Endothelial cell (in vitro differentiated cells): Measurements from ENCODE around the gene RRN3. TPM values are rescaled to one million over a fixed set of nuclear protein-coding genes. Genes with fewer than 3 reads are reported as not detected.

Experiments used
- DNase-seq: peaks from one replicate; pipeline ENCODE4 v3.0.0; 2021; ENCODE audit warnings: low spot score
- H3K27ac Mint-ChIP-seq: one replicate; pipeline ENCODE4 v1.8.0; 2021; ENCODE audit warnings: mixed read lengths, inconsistent platforms; ENCODE audit not compliant: unreplicated experiment
- H3K27me3 Mint-ChIP-seq: one replicate; pipeline ENCODE4 v1.8.0; 2021; ENCODE audit warnings: mild to moderate bottlenecking, moderate library complexity, mixed read lengths, inconsistent platforms; ENCODE audit not compliant: unreplicated experiment
- H3K36me3 Mint-ChIP-seq: one replicate; pipeline ENCODE4 v1.8.0; 2021; ENCODE audit warnings: mild to moderate bottlenecking, low read depth, mixed read lengths, inconsistent platforms; ENCODE audit not compliant: unreplicated experiment
- H3K4me1 Mint-ChIP-seq: one replicate; pipeline ENCODE4 v1.8.0; 2021; ENCODE audit warnings: mild to moderate bottlenecking, mixed read lengths, inconsistent platforms; ENCODE audit not compliant: unreplicated experiment
- H3K4me3 Mint-ChIP-seq: one replicate; pipeline ENCODE4 v1.8.0; 2021; ENCODE audit warnings: mild to moderate bottlenecking, mixed read lengths, inconsistent platforms; ENCODE audit not compliant: unreplicated experiment
- H3K9me3 Mint-ChIP-seq: one replicate; pipeline ENCODE4 v1.8.0; 2021; ENCODE audit warnings: mixed read lengths, inconsistent platforms; ENCODE audit not compliant: unreplicated experiment
- total RNA-seq: library from RNA; stranded (reverse); fragmentation: NEBNext Ultra II Directional; extraction: Animal tissue kit (Norgen Biotek cat#: 25700); gene quantifications from one replicate; pipeline ENCODE4 v1.2.1, GENCODE V29; 2021; ENCODE audit not compliant: unreplicated experiment
- TF ChIP-seq, protein P1 (sequence below): fragments of 200-600 bp; sonication (generic); IDR thresholded peaks from one replicate; pipeline ENCODE4 v1.5.0; 2021; ENCODE audit warnings: antibody characterized with exemption; ENCODE audit not compliant: unreplicated experiment

RRN3 gene
- total RNA-seq, 1 donor from 2014 or later, result 18.0 TPM

DNA sequence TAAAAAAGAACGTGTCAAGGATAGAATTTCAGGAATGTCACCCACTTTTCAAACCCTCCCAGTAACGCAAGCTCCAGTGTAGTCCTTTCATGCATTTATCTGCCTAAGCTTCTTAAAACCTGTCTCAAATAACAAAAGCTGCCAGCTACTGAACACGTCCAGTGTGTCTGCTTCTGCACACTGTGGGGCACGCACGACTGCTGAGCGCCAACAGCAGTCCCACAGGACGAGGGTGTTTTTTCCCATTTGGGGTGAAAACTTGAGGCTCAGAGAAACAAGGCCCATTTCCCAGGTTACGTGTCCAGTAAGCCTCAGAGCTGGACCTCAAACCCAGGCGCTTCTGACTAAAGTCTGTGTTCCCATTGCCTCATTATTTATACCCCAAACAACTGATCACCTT lies 55.4 kb downstream of the RRN3 start:
- Mint-ChIP-seq H3K4me1 (peaks cover 17% of the 10 kb centered on the region), H3K27me3 (peaks cover 3% of the 10 kb centered on the region), H3K36me3 (peaks cover 36% of the 10 kb centered on the region), H3K9me3 (no peaks in the 10 kb centered on the region), H3K4me3 (peak overlapping the region; percentile 69), H3K27ac (no peak overlapping the region)
- DNase-seq, result no peak
- TF ChIP-seq, protein P1, sequence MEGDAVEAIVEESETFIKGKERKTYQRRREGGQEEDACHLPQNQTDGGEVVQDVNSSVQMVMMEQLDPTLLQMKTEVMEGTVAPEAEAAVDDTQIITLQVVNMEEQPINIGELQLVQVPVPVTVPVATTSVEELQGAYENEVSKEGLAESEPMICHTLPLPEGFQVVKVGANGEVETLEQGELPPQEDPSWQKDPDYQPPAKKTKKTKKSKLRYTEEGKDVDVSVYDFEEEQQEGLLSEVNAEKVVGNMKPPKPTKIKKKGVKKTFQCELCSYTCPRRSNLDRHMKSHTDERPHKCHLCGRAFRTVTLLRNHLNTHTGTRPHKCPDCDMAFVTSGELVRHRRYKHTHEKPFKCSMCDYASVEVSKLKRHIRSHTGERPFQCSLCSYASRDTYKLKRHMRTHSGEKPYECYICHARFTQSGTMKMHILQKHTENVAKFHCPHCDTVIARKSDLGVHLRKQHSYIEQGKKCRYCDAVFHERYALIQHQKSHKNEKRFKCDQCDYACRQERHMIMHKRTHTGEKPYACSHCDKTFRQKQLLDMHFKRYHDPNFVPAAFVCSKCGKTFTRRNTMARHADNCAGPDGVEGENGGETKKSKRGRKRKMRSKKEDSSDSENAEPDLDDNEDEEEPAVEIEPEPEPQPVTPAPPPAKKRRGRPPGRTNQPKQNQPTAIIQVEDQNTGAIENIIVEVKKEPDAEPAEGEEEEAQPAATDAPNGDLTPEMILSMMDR, result no peak

DNA sequence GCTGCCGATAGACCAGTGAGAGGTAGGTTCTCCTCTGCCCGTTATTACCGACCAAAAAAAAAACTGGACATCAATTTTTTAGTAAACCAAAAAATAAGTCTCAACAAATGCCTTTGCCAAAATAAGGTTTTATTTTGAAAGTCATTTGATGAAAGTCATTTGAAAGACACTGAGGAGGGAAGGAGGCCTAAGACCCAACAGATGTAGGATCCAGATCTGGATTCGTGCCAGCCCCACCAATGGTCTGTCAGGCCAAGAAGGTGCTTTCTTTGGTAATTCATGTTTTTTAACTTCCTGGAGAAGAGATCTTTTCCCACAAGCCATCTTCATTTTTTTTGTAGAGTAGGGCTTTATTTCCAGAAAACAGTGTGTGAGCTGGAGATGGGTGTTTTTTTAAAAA lies 56.3 kb downstream of the RRN3 start:
- no peak overlapping the region for H3K27ac Mint-ChIP-seq

DNA sequence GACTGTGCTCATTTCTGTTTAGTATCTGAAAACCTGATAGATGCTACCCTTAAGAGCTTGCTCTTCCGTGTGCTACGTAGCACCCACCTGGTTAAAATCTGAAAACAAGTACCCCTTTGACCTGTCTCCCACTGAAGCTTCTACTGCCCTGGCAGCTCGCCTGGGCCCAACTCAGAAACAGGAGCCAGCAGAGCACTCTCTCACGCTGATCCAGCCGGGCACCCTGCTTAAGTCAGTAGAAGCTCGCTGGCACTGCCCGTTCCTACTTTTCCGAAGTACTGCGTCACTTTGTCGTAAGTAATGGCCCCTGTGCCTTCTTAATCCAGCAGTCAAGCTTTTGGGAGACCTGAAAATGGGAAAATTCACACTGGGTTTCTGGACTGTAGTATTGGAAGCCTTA lies 57.1 kb downstream of the RRN3 start:
- H3K27ac Mint-ChIP-seq, result no peak overlapping the region
- TF ChIP-seq, protein P1, result no peak
- H3K9me3 Mint-ChIP-seq, result no peaks in the 10 kb centered on the region
- DNase-seq, result no peak
- peaks cover 42% of the 10 kb centered on the region for H3K36me3 Mint-ChIP-seq
- H3K4me1 Mint-ChIP-seq, result peaks cover 17% of the 10 kb centered on the region
- H3K27me3 Mint-ChIP-seq, result peaks cover 9% of the 10 kb centered on the region
- no peak overlapping the region for H3K4me3 Mint-ChIP-seq

More for the DNA sequence above, 56.3 kb downstream of the RRN3 start:
- Mint-ChIP-seq H3K27me3 (peaks cover 9% of the 10 kb centered on the region), H3K36me3 (peaks cover 42% of the 10 kb centered on the region), H3K9me3 (no peaks in the 10 kb centered on the region), H3K4me1 (peaks cover 17% of the 10 kb centered on the region), H3K4me3 (no peak overlapping the region)
- TF ChIP-seq, protein P1, result no peak
- DNase-seq, result no peak

DNA sequence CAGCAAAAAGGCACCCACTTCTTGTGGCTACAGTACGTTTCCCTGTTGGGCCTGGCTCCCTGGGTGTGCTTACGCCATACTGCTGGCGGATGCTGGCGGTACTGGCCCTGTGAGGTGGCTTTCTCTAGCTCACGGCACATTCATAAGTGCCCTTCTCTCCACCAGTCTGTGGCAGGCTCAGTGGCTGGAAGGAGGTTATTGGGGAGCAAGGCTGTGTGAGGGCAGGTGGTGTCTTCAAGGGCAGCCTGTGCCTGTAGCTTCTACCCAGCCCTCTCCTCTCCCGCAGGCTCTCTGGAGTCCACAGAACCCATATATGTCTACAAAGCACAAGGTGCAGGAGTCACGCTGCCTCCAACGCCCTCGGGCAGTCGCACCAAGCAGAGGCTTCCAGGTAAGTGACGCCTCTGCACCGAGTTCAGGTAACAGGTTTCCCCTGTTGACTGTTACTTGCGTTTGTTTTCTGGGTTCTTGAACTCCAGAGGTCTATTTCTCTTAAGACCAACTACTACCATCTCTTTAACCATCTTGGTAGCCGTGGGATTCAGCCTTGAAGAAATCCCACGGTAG lies 58.8 kb downstream of the RRN3 start:
- no peak overlapping the region for H3K4me3 Mint-ChIP-seq
- H3K36me3 Mint-ChIP-seq, result peaks cover 51% of the 10 kb centered on the region
- TF ChIP-seq, protein P1, result no peak
- no peak for DNase-seq
- H3K27me3 Mint-ChIP-seq, result peaks cover 9% of the 10 kb centered on the region
- H3K4me1 Mint-ChIP-seq, result peaks cover 17% of the 10 kb centered on the region
- H3K27ac Mint-ChIP-seq, result peak overlapping the region; percentile 59
- H3K9me3 Mint-ChIP-seq, result no peaks in the 10 kb centered on the region

DNA sequence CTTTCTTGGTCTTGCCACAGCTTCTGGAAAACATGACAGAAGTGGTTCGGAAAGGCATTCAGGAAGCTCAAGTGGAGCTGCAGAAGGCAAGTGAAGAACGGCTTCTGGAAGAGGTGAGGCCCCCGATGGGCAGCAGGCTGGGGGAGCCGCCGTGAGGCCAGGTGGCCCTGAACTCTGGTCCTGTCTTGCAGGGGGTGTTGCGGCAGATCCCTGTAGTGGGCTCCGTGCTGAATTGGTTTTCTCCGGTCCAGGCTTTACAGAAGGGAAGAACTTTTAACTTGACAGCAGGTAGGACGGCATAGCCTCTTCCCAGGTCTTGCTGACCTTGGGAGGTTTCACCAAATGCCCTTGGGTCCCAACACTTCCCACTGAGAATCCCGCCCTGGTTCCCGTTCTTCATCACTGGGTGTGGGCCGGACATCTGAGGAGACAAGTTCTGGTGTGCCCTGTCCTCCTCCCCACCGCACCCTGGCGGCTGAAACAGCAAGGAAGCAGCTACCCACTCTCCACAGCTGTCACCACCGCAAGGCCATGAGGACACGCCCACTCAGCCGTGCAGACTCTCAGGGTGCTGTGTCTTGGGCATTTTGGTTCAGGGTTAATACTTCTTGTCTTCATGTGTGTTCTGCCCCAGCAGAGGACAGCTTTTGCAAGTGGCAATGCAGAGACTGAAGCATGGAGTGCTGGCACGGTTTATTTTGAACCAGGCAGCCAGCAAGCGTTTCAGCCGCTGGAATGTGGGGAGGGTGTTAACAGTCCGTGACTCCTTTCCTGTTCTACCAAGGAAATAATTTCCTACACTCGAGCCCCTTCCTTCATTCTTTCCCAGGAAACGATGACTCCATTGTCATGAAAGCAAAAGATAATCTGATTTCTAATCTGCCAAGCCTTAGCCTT lies 59.6 kb downstream of the RRN3 start:
- H3K9me3 Mint-ChIP-seq, result no peaks in the 10 kb centered on the region
- peaks cover 7% of the 10 kb centered on the region for H3K27me3 Mint-ChIP-seq
- peaks cover 17% of the 10 kb centered on the region for H3K4me1 Mint-ChIP-seq
- peaks cover 51% of the 10 kb centered on the region for H3K36me3 Mint-ChIP-seq
- TF ChIP-seq, protein P1, result no peak
- no peak overlapping the region for H3K4me3 Mint-ChIP-seq
- no peak for DNase-seq
- peak overlapping the region; percentile 59 for H3K27ac Mint-ChIP-seq
